Cardiac fibroblast (primary cell): ENCODE data around the gene GRM7.

Source experiments
- DNase-seq, 2 donors: peaks; one replicate each; pipeline versions ENCODE4 v3.0.0 to v3.0.0-alpha.2; 2010; ENCODE audit warnings: low read depth in 2 of 2
- H3K4me3 ChIP-seq, 2 donors: replicated peaks in 1 of 2; 1 replicate in 1 of 2; 2 replicates in 1 of 2; pipeline ENCODE4 v1.5.1; 2011; ENCODE audit warnings: low read depth in 2 of 2, low read length in 2 of 2, mild to moderate bottlenecking in 2 of 2, moderate library complexity in 1 of 2
- TF ChIP-seq, protein P1 (sequence below): IDR thresholded peaks from one replicate; pipeline ENCODE4 v1.5.1; 2011; ENCODE audit warnings: low read depth, mild to moderate bottlenecking, low read length, inconsistent platforms

Gene GRM7

GRCh38 chr3:7205535-7205934 lies 344.6 kb downstream of the GRM7 start:
- H3K4me3 ChIP-seq: no peak overlapping the region
- TF ChIP-seq, protein P1, sequence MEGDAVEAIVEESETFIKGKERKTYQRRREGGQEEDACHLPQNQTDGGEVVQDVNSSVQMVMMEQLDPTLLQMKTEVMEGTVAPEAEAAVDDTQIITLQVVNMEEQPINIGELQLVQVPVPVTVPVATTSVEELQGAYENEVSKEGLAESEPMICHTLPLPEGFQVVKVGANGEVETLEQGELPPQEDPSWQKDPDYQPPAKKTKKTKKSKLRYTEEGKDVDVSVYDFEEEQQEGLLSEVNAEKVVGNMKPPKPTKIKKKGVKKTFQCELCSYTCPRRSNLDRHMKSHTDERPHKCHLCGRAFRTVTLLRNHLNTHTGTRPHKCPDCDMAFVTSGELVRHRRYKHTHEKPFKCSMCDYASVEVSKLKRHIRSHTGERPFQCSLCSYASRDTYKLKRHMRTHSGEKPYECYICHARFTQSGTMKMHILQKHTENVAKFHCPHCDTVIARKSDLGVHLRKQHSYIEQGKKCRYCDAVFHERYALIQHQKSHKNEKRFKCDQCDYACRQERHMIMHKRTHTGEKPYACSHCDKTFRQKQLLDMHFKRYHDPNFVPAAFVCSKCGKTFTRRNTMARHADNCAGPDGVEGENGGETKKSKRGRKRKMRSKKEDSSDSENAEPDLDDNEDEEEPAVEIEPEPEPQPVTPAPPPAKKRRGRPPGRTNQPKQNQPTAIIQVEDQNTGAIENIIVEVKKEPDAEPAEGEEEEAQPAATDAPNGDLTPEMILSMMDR: no peak
- DNase-seq: no peak

- DNase-seq: no peak
- TF ChIP-seq, protein P1: no peak
- H3K4me3 ChIP-seq: no peak overlapping the region
Measured at GRCh38 chr3:7205962-7206361, 345.0 kb downstream of the GRM7 start.

GRCh38 chr3:7207125-7207524 lies 346.2 kb downstream of the GRM7 start:
- TF ChIP-seq, protein P1: no peak
- H3K4me3 ChIP-seq: no peak overlapping the region
- no peak for DNase-seq

DNA sequence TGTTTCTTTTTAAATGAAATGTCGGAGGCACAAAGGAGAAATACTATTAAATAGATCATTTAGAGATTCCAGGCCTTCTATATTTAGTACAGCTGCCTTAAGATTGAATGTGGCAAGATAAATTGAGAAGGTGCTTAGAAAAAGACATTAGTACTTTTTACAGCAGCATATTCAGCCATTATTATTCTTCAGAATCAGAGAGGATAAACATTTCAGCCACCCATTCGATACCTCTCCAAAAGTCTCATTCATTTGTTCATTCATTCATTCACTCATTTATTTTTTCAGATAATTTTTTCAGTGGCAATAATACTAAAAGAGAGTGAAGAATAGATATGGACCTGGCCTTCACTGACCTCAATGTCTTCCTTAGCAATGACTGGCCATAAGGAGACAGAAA lies 347.0 kb downstream of the GRM7 start:
- TF ChIP-seq, protein P1: no peak
- H3K4me3 ChIP-seq: no peak overlapping the region
- no peak for DNase-seq

GRCh38 chr3:7209098-7209497 lies 348.2 kb downstream of the GRM7 start:
- DNase-seq: no peak
- no peak overlapping the region for H3K4me3 ChIP-seq
- TF ChIP-seq, protein P1: no peak

GRCh38 chr3:7211740-7212139 lies 350.8 kb downstream of the GRM7 start:
- H3K4me3 ChIP-seq: no peak overlapping the region
- DNase-seq: no peak
- TF ChIP-seq, protein P1: no peak

GRCh38 chr3:7215706-7216105 lies 354.8 kb downstream of the GRM7 start:
- DNase-seq: no peak
- H3K4me3 ChIP-seq: no peak overlapping the region
- TF ChIP-seq, protein P1: no peak
